Endothelial cell (in vitro differentiated cells): ENCODE results near the gene KCNQ2. TPM values are rescaled to one million over a fixed set of nuclear protein-coding genes. Genes with fewer than 3 reads are reported as not detected.

Experiments used
- DNase-seq: peaks from one replicate; pipeline ENCODE4 v3.0.0; 2021; ENCODE audit warnings: low spot score
- H3K27ac Mint-ChIP-seq: one replicate; pipeline ENCODE4 v1.8.0; 2021; ENCODE audit warnings: mixed read lengths, inconsistent platforms; ENCODE audit not compliant: unreplicated experiment
- H3K27me3 Mint-ChIP-seq: one replicate; pipeline ENCODE4 v1.8.0; 2021; ENCODE audit warnings: mild to moderate bottlenecking, moderate library complexity, mixed read lengths, inconsistent platforms; ENCODE audit not compliant: unreplicated experiment
- H3K36me3 Mint-ChIP-seq: one replicate; pipeline ENCODE4 v1.8.0; 2021; ENCODE audit warnings: mild to moderate bottlenecking, low read depth, mixed read lengths, inconsistent platforms; ENCODE audit not compliant: unreplicated experiment
- H3K4me1 Mint-ChIP-seq: one replicate; pipeline ENCODE4 v1.8.0; 2021; ENCODE audit warnings: mild to moderate bottlenecking, mixed read lengths, inconsistent platforms; ENCODE audit not compliant: unreplicated experiment
- H3K4me3 Mint-ChIP-seq: one replicate; pipeline ENCODE4 v1.8.0; 2021; ENCODE audit warnings: mild to moderate bottlenecking, mixed read lengths, inconsistent platforms; ENCODE audit not compliant: unreplicated experiment
- H3K9me3 Mint-ChIP-seq: one replicate; pipeline ENCODE4 v1.8.0; 2021; ENCODE audit warnings: mixed read lengths, inconsistent platforms; ENCODE audit not compliant: unreplicated experiment
- total RNA-seq: library from RNA; stranded (reverse); fragmentation: NEBNext Ultra II Directional; extraction: Animal tissue kit (Norgen Biotek cat#: 25700); gene quantifications from one replicate; pipeline ENCODE4 v1.2.1, GENCODE V29; 2021; ENCODE audit not compliant: unreplicated experiment
- TF ChIP-seq, protein P1 (sequence below): fragments of 200-600 bp; sonication (generic); IDR thresholded peaks from one replicate; pipeline ENCODE4 v1.5.0; 2021; ENCODE audit warnings: antibody characterized with exemption; ENCODE audit not compliant: unreplicated experiment

The KCNQ2 gene
- total RNA-seq, 1 donor from 2014 or later = 3.2 TPM

DNA sequence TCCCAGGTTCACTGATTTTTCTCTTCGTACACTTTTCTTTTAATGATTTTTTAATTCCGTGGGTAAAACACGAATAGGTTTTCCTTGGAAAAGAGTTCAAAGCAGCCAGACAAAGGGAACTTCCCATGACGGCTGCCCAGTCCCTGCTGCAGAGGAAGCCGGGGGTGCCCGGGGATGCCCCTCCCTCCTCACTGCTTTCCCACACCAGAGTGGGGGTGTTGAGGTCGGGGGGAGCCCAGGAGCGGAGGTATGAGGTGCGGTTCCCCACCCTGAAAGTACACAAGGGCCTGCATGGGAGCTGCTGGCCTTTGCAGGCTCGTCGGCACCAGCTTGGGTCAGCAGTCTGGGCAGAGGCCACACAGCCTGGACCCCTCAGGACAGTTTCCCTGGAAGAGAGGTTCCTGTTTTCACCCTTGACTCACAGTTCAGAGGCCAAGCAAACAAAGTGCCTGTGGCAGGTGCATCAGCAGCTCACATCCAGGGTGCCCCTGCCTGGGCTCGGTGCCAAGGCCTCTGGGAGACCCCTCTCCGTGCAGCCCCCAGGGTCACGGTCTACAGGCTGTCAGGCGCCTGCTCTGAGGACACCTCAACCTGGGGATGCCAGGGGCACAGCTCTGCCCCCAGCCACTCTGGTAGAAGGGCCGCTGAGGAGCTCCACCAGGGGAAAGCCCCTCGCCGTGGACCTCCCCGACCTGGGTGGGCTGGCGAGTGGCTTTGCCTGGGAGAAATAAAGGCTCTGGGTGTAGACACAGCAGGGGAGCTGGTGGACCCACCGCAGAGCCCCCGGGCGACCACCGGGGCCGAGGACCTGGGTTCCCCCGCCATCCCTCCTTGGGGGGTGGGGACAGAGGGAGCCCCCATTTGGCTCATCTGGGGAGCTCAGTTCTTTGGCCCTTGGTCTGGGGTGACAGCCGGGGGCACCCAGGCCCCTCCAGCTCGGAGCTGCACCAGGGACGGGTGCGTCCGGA, 95.9 kb downstream of the KCNQ2 start:
- Mint-ChIP-seq H3K4me3 (no peak overlapping the region), H3K36me3 (no peaks in the 10 kb centered on the region), H3K4me1 (peaks cover 3% of the 10 kb centered on the region), H3K27me3 (peaks cover 5% of the 10 kb centered on the region), H3K9me3 (no peaks in the 10 kb centered on the region), H3K27ac (no peak overlapping the region)
- TF ChIP-seq, protein P1, sequence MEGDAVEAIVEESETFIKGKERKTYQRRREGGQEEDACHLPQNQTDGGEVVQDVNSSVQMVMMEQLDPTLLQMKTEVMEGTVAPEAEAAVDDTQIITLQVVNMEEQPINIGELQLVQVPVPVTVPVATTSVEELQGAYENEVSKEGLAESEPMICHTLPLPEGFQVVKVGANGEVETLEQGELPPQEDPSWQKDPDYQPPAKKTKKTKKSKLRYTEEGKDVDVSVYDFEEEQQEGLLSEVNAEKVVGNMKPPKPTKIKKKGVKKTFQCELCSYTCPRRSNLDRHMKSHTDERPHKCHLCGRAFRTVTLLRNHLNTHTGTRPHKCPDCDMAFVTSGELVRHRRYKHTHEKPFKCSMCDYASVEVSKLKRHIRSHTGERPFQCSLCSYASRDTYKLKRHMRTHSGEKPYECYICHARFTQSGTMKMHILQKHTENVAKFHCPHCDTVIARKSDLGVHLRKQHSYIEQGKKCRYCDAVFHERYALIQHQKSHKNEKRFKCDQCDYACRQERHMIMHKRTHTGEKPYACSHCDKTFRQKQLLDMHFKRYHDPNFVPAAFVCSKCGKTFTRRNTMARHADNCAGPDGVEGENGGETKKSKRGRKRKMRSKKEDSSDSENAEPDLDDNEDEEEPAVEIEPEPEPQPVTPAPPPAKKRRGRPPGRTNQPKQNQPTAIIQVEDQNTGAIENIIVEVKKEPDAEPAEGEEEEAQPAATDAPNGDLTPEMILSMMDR = no peak
- DNase-seq = no peak

DNA sequence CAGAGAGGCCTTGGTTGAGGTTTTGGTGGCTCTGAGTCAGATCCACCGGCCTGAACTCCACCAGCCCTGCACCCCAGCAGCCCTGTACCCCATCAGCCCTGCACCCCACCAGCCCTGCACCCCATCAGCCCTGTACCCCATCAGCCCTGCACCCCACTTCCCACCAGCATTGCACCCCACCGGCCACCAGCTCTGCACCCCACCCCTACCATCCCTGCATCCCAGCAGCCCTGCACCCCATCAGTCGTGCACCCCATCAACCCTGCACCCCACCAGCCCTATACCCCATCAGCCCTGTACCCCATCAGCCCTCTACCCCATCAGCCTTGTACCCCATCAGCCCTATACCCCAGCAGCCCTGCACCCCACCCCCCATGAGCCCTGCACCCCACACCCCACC, 97.0 kb downstream of the KCNQ2 start:
- H3K27ac Mint-ChIP-seq = no peak overlapping the region
- no peak overlapping the region for H3K4me3 Mint-ChIP-seq
- H3K4me1 Mint-ChIP-seq = peaks cover 3% of the 10 kb centered on the region
- H3K9me3 Mint-ChIP-seq = no peaks in the 10 kb centered on the region
- peaks cover 5% of the 10 kb centered on the region for H3K27me3 Mint-ChIP-seq
- DNase-seq = no peak
- TF ChIP-seq, protein P1 = no peak
- no peaks in the 10 kb centered on the region for H3K36me3 Mint-ChIP-seq

DNA sequence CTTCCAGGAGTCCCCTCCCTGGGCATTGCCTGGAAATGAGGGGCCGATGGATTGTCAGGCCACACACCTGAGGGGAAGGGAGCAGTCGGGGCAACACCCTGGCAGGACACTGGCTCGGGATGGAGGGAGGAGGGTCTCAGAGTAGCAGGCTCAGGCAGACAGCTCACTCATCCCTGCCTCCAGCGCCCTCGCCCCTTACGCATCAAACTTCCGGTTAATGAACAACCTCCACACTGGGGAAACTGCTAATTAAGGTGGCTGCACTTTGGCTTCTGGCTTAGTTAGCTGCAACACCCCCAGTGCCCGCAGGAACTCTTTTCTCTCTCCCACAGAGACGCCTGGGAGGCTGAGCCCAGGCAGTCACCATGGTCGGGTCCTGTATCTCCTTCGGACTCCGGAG, 98.0 kb downstream of the KCNQ2 start:
- no peak overlapping the region for H3K4me3 Mint-ChIP-seq
- H3K36me3 Mint-ChIP-seq = no peaks in the 10 kb centered on the region
- DNase-seq = no peak
- H3K27ac Mint-ChIP-seq = no peak overlapping the region
- peaks cover 3% of the 10 kb centered on the region for H3K4me1 Mint-ChIP-seq
- TF ChIP-seq, protein P1 = no peak
- H3K9me3 Mint-ChIP-seq = no peaks in the 10 kb centered on the region
- peaks cover 5% of the 10 kb centered on the region for H3K27me3 Mint-ChIP-seq

DNA sequence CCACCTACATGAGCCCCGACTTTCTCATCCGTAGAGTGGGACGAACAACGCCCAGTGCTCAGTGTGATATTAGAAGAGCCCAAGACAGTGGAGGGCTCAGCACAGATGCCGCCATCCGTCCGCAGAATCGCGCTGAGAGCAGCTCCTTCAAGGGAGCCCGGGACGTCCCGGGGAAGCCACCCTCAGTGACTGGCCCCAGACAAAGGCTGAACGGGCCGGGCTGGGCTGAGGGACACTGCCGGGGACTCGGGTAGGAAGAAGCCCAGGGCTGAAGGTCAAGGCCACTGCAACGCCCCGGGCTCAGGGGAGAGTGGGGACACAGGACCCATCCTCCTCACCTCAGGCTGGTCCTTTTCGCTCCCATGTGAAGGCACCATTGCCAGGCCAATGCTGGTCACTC, 98.5 kb downstream of the KCNQ2 start:
- TF ChIP-seq, protein P1 = no peak
- Mint-ChIP-seq H3K4me3 (no peak overlapping the region), H3K27ac (no peak overlapping the region), H3K4me1 (peaks cover 3% of the 10 kb centered on the region), H3K9me3 (no peaks in the 10 kb centered on the region), H3K27me3 (peaks cover 5% of the 10 kb centered on the region), H3K36me3 (no peaks in the 10 kb centered on the region)
- DNase-seq = no peak
